G401.6 (cell line): ENCODE data around the gene PPP5C.
"Not testable (repeated sequence)": the region's sequence is repeated elsewhere in the genome, so short reads cannot be mapped to it uniquely, and the experiment has no call there.

Source experiments
- FAIRE-seq: peaks from 2 replicates; lab custom pipeline; 2012; peaks lifted over from hg19 to GRCh38; lab: Jason Lieb, UNC

PPP5C gene

DNA sequence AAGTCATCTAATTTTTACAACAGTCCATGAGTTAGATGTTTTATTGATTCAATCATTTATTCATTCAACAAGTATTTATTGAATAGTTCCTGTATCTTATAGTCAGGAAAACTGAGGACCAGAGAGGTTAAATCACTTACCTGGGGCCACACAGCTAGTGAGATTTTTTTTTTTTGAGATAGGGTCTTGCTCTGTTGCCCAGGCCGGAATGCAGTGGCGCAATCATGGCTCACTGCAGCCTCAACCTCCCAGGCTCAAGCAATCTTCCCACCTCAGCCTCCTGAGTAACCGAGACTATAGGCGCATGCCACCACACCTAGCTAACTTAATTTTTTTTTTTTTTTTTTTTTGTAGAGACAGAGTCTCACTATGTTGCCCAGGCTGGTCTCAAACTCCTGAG lies 88.8 kb downstream of the PPP5C start:
- FAIRE-seq, result not testable (repeated sequence)
